GM12872 (cell line): Measurements from ENCODE around the gene TUBGCP6.
A peak's percentile ranks its signal among the peaks of the same experiment; 100 is the strongest.

Experiments used
- TF ChIP-seq, protein P1 (sequence below): IDR thresholded peaks from 3 replicates; pipeline ENCODE4 v1.5.1; 2011; ENCODE audit warnings: low read depth, mild to moderate bottlenecking, low read length, moderate library complexity; ENCODE audit not compliant: insufficient read depth

Gene TUBGCP6

DNA sequence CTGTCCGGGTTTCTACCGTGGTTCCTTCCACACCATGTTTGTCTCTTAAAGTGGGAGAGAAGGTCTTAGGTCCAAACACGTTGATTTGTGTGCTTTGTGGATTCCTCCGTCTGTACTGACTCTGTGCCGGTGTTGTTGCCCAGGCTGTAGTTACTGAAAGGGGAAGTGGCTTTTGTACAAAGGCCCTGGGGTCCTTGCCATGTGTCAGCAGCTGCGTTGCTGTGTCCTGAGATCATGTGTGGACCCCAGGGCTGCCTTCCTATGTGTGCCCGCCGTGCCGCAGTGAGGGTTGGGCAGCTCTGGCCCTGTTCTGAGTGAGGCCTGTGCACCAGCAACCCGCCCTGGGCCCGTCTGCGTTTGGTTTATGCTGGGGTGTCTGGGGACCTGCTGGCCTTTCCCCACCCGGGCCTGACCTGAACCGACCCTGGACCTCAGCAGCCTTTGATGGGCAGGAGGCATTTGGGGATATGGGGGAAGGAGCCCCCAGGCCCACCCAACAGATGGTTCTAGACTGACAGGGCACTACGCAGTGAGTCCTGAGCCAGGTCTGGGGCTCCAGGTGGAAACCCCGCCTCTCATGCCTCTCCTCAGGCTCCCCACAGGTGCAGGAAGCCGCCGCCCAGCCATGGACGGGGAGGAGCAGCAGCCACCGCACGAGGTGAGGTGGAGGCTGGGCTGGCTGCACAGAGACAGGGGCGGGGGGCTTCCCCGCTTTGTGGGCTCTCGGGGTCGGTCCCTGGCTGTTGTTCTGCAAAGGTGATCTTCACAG lies 52.2 kb downstream of the TUBGCP6 start:
- TF ChIP-seq, protein P1, sequence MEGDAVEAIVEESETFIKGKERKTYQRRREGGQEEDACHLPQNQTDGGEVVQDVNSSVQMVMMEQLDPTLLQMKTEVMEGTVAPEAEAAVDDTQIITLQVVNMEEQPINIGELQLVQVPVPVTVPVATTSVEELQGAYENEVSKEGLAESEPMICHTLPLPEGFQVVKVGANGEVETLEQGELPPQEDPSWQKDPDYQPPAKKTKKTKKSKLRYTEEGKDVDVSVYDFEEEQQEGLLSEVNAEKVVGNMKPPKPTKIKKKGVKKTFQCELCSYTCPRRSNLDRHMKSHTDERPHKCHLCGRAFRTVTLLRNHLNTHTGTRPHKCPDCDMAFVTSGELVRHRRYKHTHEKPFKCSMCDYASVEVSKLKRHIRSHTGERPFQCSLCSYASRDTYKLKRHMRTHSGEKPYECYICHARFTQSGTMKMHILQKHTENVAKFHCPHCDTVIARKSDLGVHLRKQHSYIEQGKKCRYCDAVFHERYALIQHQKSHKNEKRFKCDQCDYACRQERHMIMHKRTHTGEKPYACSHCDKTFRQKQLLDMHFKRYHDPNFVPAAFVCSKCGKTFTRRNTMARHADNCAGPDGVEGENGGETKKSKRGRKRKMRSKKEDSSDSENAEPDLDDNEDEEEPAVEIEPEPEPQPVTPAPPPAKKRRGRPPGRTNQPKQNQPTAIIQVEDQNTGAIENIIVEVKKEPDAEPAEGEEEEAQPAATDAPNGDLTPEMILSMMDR: no peak

DNA sequence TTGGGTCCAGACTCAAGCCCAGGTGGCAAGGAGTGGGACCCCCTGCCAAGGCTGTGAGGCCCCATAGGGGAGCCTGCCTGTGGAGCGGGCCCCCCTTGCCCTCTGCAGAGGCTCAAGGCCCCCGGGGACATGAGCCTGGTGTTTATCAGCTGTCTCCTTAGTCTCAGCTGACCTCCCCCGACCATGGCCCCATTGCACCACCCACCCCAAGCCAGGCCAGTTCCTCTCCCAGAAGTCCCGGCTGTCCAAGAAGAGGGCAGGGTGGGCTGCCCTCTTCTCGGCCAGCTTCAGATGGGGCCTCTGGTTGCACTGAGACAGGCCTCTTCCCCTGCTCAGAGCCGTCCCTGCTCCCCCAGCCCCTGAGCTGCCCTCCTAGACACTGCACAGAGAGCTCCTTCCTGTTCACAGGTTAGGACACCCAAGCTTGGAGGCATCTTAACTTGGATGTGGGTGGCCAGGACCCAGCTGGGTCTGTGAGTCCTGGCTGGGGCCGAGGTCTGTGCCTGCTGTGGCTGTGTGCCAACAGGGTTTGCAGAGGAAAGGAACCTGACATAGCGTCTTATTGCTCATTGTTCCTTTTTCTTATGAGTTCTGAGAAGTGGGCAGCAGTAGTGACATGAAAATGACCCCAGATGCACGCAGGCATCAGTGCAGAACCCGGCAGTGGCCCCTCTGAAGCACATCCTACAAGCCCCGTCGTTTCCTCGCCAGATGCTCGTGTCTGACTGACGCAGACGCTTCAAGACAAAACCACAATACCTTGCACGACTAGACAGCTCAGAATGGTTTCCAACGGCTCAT lies 53.7 kb downstream of the TUBGCP6 start:
- TF ChIP-seq, protein P1: no peak

DNA sequence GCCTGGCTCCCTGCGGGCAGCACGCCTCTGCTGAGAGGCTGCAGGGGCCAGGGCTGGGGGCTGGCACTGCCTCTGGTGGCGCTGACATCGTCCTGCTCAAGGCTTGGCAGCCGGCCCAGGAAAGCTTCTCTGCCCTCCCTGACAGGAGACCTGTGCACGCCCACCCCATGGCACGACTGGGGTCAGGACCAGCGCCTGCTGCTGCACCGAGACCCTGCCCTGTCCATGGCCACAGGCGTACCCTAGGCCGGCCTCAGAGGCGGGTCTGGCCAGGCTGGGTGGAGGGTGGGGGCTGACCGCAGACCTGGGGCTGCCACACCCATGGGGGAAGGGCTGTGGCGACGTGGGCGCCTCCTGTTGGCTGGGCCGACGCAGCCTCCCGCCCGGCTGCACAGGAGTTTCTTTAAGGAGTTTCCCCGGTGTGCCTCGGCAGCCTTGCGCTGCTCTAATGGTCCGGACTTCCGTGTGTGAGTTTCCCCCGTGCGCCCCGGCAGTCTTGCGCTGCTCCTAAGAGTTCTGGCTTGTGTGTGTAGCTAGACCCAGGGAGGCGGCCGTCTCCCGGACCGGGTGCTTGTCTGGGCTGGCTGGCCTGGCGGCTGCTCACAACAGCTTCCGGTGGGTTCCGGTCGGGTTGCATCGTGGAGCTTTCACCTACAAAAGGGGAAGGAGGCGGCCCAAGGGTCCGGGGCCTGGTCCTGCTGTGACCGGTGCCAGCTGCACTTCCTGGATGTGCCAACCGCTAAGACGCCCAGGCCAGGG lies 54.5 kb downstream of the TUBGCP6 start:
- TF ChIP-seq, protein P1: peak; percentile 45; the same call in 2 of the 3 replicates

DNA sequence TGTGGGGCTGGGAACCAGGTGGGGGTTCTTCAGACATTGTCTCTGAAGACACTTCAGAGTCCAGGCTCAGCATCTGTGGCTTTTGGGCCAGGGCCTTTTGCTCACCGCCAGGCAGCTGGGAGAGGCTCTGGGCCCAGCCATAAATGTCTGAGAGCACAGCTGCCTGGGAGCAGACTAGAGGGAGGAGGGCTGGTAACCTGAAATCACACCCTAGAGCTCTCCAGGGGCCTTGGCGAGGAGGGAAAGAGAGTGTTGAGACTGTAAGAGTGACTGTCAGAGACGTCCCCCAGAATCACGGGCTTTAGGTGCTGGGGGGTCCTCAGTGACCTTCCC lies 55.0 kb downstream of the TUBGCP6 start:
- TF ChIP-seq, protein P1: no peak

DNA sequence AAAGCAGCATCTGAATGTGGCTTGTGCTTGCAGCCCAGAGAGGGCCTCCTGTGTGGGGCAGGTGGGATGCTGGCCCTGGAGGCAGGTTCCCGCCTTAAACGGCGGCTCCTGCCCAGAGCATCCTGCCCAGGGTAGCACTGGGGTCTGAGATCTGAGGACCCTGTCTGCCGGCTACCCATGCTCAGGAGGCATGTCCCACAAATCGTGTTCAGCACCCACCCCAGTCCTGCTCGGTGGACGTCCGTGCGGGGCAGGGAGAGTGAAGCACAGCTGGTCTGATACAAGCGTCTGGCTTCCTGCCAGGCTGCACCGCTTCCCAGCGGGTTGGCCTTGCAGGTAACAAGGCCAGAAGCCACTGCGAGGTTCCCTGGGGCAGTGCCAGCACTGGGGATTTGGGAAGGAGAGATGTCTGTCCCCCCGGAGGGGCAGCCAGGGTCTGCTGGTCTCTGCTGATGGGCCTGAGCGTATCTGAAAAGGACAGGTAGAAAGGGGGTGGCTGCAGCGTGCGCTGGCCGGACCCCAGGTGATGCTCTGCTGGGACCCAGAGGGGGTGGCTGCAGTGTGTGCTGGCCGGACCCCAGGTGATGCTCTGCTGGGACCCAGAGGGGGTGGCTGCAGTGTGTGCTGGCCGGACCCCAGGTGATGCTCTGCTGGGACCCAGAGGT lies 55.5 kb downstream of the TUBGCP6 start:
- TF ChIP-seq, protein P1: no peak

DNA sequence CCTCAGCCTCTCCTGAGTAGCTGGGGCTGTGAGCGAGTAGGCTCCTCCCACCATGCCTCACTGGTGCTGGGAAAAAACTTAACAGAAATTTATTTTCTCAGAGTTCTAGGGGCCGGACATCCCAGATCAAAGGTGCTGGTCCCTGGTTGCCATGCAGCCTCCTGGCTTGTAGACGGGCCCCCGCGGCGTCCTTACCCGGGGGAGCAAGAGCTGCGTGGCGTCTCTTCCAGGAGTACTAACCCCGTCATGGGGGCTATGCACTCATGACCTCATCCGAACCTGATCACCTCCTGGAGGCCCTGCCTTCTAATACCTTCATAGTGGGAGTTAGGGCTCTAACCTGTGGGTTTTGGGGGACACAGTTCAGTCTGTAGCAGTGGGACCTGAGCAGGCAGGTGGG lies 56.5 kb downstream of the TUBGCP6 start:
- TF ChIP-seq, protein P1: no peak
